Heart left ventricle (tissue), 13 donors: ENCODE results near the gene DCX.

Source experiments
- POLR2A ChIP-seq, 2 donors: fragments of 450-650 bp; IDR thresholded peaks; one replicate each; pipeline ENCODE4 v1.6.1; 2017; ENCODE audit warnings: antibody characterized with exemption in 2 of 2, mild to moderate bottlenecking in 2 of 2, moderate library complexity in 2 of 2
- TF ChIP-seq, protein P1 (sequence below), 12 donors: fragments of 200-600 bp; sonication (generic) in 4 of 12; IDR thresholded peaks; one replicate each; pipeline versions ENCODE4 v1.5.0 to v1.8.0; 2018 to 2022; ENCODE audit warnings: antibody characterized with exemption in 12 of 12, mild to moderate bottlenecking in 5 of 12
- donor health status: ischemic (EF 13 %, LVEDD 7.1; RV severe dilation, severe dysfunction).
- donor health status: DM: no; HTN: yes; CAD: no.
- donor health status: DM: no; HTN: no; CAD: no.
- donor health status: ischemic (EF 25% LVEDD 6.9; RV normal size, moderate dysfunction).
- donor health status: ischemic (EF 25% LVEDD 5.7; RV mildly dilated, moderate dysfunction).
- donor health status: ischemic (EF 35%, LVEDD 5.7; RV mildly dilated, moderate dysfunction).
- donor health status: nonischemic (EF 11% LVEDD 7.7; RV severe dilation, severe dysfunction).
- donor health status: DM: yes; HTN: yes; CAD: no.
- donor health status: PGD.
- donor health status: ischemic (EF 29% LVEDD 5.4; RV normal size, mild dysfunction).
- donor health status: nonischemic (EF 23%, LVEDD 6.1; RV moderate dilation, normal function).

DNA sequence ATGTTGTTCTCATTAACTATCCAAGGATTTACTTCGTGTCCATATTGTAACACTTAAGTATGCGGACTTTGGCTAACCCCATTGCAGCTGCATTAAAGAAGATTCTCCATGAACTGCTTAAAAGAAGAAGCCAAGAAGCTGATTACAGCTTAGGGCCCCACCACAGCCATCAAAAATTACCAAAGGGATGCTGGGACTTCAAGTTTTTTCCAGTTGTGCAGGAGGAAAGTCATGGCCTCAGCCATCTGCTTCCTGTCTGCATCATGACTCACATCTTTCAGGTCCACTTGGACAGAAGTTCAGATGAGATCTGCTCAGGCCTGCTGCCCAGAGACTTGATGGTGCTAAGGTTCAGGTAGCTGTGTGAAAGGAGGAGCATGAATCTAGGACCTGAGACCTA, 102.9 kb downstream of the DCX start:
- TF ChIP-seq, protein P1, sequence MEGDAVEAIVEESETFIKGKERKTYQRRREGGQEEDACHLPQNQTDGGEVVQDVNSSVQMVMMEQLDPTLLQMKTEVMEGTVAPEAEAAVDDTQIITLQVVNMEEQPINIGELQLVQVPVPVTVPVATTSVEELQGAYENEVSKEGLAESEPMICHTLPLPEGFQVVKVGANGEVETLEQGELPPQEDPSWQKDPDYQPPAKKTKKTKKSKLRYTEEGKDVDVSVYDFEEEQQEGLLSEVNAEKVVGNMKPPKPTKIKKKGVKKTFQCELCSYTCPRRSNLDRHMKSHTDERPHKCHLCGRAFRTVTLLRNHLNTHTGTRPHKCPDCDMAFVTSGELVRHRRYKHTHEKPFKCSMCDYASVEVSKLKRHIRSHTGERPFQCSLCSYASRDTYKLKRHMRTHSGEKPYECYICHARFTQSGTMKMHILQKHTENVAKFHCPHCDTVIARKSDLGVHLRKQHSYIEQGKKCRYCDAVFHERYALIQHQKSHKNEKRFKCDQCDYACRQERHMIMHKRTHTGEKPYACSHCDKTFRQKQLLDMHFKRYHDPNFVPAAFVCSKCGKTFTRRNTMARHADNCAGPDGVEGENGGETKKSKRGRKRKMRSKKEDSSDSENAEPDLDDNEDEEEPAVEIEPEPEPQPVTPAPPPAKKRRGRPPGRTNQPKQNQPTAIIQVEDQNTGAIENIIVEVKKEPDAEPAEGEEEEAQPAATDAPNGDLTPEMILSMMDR (IDR thresholded peaks at IDR 0.05): no peak
- TF ChIP-seq POLR2A (IDR thresholded peaks at IDR 0.05): no peak
